ENCODE data around the gene FBXL12.
"Not testable (repeated sequence)": the region's sequence is repeated elsewhere in the genome, so short reads cannot be mapped to it uniquely, and the experiment has no call there.

The FBXL12 gene

GRCh38 chr19:9797871-9798270, 21.0 kb downstream of the FBXL12 start:
- H3K27me3 Mint-ChIP-seq: no peaks in the 10 kb centered on the region
- peaks cover 24% of the 10 kb centered on the region for H3K4me1 Mint-ChIP-seq
- ATAC-seq (replicated peaks; ENCODE audit: extremely low read depth, poor library complexity, severe bottlenecking) (no peak), DNase-seq (ENCODE audit: low spot score in 2 of 2) (no peak)
- no peak overlapping the region for H3K4me3 Mint-ChIP-seq
- no peaks in the 10 kb centered on the region for H3K9me3 Mint-ChIP-seq
- no peak overlapping the region for H3K27ac Mint-ChIP-seq (ENCODE audit: low read depth)
- peaks cover 17% of the 10 kb centered on the region for H3K36me3 Mint-ChIP-seq (ENCODE audit: insufficient read depth)

- H3K4me1 Mint-ChIP-seq: peaks cover 36% of the 10 kb centered on the region
- H3K36me3 Mint-ChIP-seq (ENCODE audit: insufficient read depth): peaks cover 24% of the 10 kb centered on the region
- H3K27ac Mint-ChIP-seq (ENCODE audit: low read depth): peak overlapping the region; percentile 85
- peak; percentile 48 for ATAC-seq (replicated peaks; ENCODE audit: extremely low read depth, poor library complexity, severe bottlenecking)
- no peak overlapping the region for H3K4me3 Mint-ChIP-seq
- peak; percentile 75 to 86 for DNase-seq (ENCODE audit: low spot score in 2 of 2)
- H3K9me3 Mint-ChIP-seq: no peaks in the 10 kb centered on the region
- H3K27me3 Mint-ChIP-seq: no peaks in the 10 kb centered on the region
Measured at GRCh38 chr19:9796113-9796773, 22.6 kb downstream of the FBXL12 start.

GRCh38 chr19:9793071-9793591, 25.7 kb downstream of the FBXL12 start:
- no peak for DNase-seq (ENCODE audit: low spot score in 2 of 2)
- Mint-ChIP-seq H3K9me3 (no peaks in the 10 kb centered on the region), H3K27me3 (no peaks in the 10 kb centered on the region), H3K36me3 (ENCODE audit: insufficient read depth) (peaks cover 18% of the 10 kb centered on the region), H3K4me3 (peak overlapping the region; percentile 88), H3K27ac (ENCODE audit: low read depth) (peak overlapping the region; percentile 97), H3K4me1 (peaks cover 34% of the 10 kb centered on the region)
- ATAC-seq (replicated peaks; ENCODE audit: extremely low read depth, poor library complexity, severe bottlenecking): peak; percentile 17

GRCh38 chr19:9792206-9793070, 26.4 kb downstream of the FBXL12 start:
- ATAC-seq (replicated peaks; ENCODE audit: extremely low read depth, poor library complexity, severe bottlenecking): peak; percentile 54
- no peaks in the 10 kb centered on the region for H3K9me3 Mint-ChIP-seq
- H3K4me1 Mint-ChIP-seq: peaks cover 34% of the 10 kb centered on the region
- H3K36me3 Mint-ChIP-seq (ENCODE audit: insufficient read depth): peaks cover 18% of the 10 kb centered on the region
- H3K27me3 Mint-ChIP-seq: no peaks in the 10 kb centered on the region
- H3K27ac Mint-ChIP-seq (ENCODE audit: low read depth): peak overlapping the region; percentile 97
- DNase-seq (ENCODE audit: low spot score in 2 of 2): peak; percentile 84 to 85
- peak overlapping the region; percentile 88 for H3K4me3 Mint-ChIP-seq

GRCh38 chr19:9791552-9792205, 27.2 kb downstream of the FBXL12 start:
- Mint-ChIP-seq H3K27ac (ENCODE audit: low read depth) (peak overlapping the region; percentile 97), H3K4me3 (peak overlapping the region; percentile 88), H3K27me3 (no peaks in the 10 kb centered on the region), H3K9me3 (no peaks in the 10 kb centered on the region), H3K4me1 (peaks cover 36% of the 10 kb centered on the region), H3K36me3 (ENCODE audit: insufficient read depth) (peaks cover 18% of the 10 kb centered on the region)
- peak; percentile 74 to 84 for DNase-seq (ENCODE audit: low spot score in 2 of 2)
- peak; percentile 39 for ATAC-seq (replicated peaks; ENCODE audit: extremely low read depth, poor library complexity, severe bottlenecking)

GRCh38 chr19:9791073-9791367, 27.9 kb downstream of the FBXL12 start:
- Mint-ChIP-seq H3K36me3 (ENCODE audit: insufficient read depth) (peaks cover 17% of the 10 kb centered on the region), H3K4me3 (peak overlapping the region; percentile 88), H3K27ac (ENCODE audit: low read depth) (peak overlapping the region; percentile 97), H3K4me1 (peaks cover 36% of the 10 kb centered on the region)
- not testable (repeated sequence) for DNase-seq (ENCODE audit: low spot score in 2 of 2); H3K9me3 Mint-ChIP-seq; ATAC-seq (replicated peaks; ENCODE audit: extremely low read depth, poor library complexity, severe bottlenecking); H3K27me3 Mint-ChIP-seq

- peaks cover 20% of the 10 kb centered on the region for H3K36me3 Mint-ChIP-seq (ENCODE audit: insufficient read depth)
- not testable (repeated sequence) for DNase-seq (ENCODE audit: low spot score in 2 of 2); H3K27me3 Mint-ChIP-seq; H3K9me3 Mint-ChIP-seq; H3K4me3 Mint-ChIP-seq; H3K27ac Mint-ChIP-seq (ENCODE audit: low read depth); ATAC-seq (replicated peaks; ENCODE audit: extremely low read depth, poor library complexity, severe bottlenecking)
- H3K4me1 Mint-ChIP-seq: peaks cover 46% of the 10 kb centered on the region
Measured at GRCh38 chr19:9789579-9789978, 29.3 kb downstream of the FBXL12 start.

GRCh38 chr19:9789066-9789465, 29.8 kb downstream of the FBXL12 start:
- DNase-seq (ENCODE audit: low spot score in 2 of 2): no peak
- H3K4me1 Mint-ChIP-seq: peaks cover 50% of the 10 kb centered on the region
- no peak overlapping the region for H3K4me3 Mint-ChIP-seq
- no peaks in the 10 kb centered on the region for H3K27me3 Mint-ChIP-seq
- no peak for ATAC-seq (replicated peaks; ENCODE audit: extremely low read depth, poor library complexity, severe bottlenecking)
- peaks cover 19% of the 10 kb centered on the region for H3K36me3 Mint-ChIP-seq (ENCODE audit: insufficient read depth)
- H3K9me3 Mint-ChIP-seq: no peaks in the 10 kb centered on the region
- H3K27ac Mint-ChIP-seq (ENCODE audit: low read depth): no peak overlapping the region

GRCh38 chr19:9788604-9789003, 30.3 kb downstream of the FBXL12 start:
- not testable (repeated sequence) for H3K9me3 Mint-ChIP-seq; ATAC-seq (replicated peaks; ENCODE audit: extremely low read depth, poor library complexity, severe bottlenecking); DNase-seq (ENCODE audit: low spot score in 2 of 2); H3K27me3 Mint-ChIP-seq; H3K27ac Mint-ChIP-seq (ENCODE audit: low read depth); H3K4me3 Mint-ChIP-seq
- peaks cover 20% of the 10 kb centered on the region for H3K36me3 Mint-ChIP-seq (ENCODE audit: insufficient read depth)
- peaks cover 54% of the 10 kb centered on the region for H3K4me1 Mint-ChIP-seq

GRCh38 chr19:9786819-9787218, 32.1 kb downstream of the FBXL12 start:
- Mint-ChIP-seq H3K9me3 (no peaks in the 10 kb centered on the region), H3K4me1 (peaks cover 40% of the 10 kb centered on the region), H3K36me3 (ENCODE audit: insufficient read depth) (peaks cover 11% of the 10 kb centered on the region), H3K27me3 (no peaks in the 10 kb centered on the region), H3K27ac (ENCODE audit: low read depth) (peak overlapping the region; percentile 98), H3K4me3 (peak overlapping the region; percentile 87)
- DNase-seq (ENCODE audit: low spot score in 2 of 2): no peak
- no peak for ATAC-seq (replicated peaks; ENCODE audit: extremely low read depth, poor library complexity, severe bottlenecking)

GRCh38 chr19:9786342-9786741, 32.5 kb downstream of the FBXL12 start:
- Mint-ChIP-seq H3K27ac (ENCODE audit: low read depth) (peak overlapping the region; percentile 98), H3K9me3 (no peaks in the 10 kb centered on the region), H3K27me3 (no peaks in the 10 kb centered on the region), H3K4me1 (peaks cover 35% of the 10 kb centered on the region), H3K4me3 (peak overlapping the region; percentile 87), H3K36me3 (ENCODE audit: insufficient read depth) (peaks cover 9% of the 10 kb centered on the region)
- DNase-seq (ENCODE audit: low spot score in 2 of 2): no peak
- no peak for ATAC-seq (replicated peaks; ENCODE audit: extremely low read depth, poor library complexity, severe bottlenecking)
